Measurements from ENCODE around the gene BDH1. TPM values are rescaled to one million over a fixed set of nuclear protein-coding genes. Genes with fewer than 3 reads are reported as not detected.

Gene BDH1
- total and polyA plus RNA-seq, 2 of the 13 experiments (the other 11 are each of a cell fraction or from before 2014, with no cell fraction given), result 21.2 to 71.9 TPM

GRCh38 chr3:197471221-197472010 lies 84.4 kb downstream of the BDH1 start (continued):
- TF ChIP-seq ZSCAN31 (CRISPR knock-in tag; IDR thresholded peaks at IDR 0.05; ENCODE audit: low read depth), result peak; percentile 61
- TF ChIP-seq SPEN (CRISPR knock-in tag; IDR thresholded peaks at IDR 0.05; ENCODE audit: low read depth), result no peak
- TF ChIP-seq ZNF207 (IDR thresholded peaks at IDR 0.05; ENCODE audit: borderline replicate concordance), result no peak
- no peak for TF ChIP-seq PRPF4 (IDR thresholded peaks at IDR 0.05; ENCODE audit: low read depth, low read length, poor library complexity, severe bottlenecking)
- no peak for TF ChIP-seq FOXK2 (IDR thresholded peaks at IDR 0.05)
- TF ChIP-seq ZFP37 (CRISPR knock-in tag; IDR thresholded peaks at IDR 0.05; ENCODE audit: borderline replicate concordance), result no peak
- no peak for TF ChIP-seq TAF1 (CRISPR knock-in tag; IDR thresholded peaks at IDR 0.05)
- TF ChIP-seq CSRNP1 (CRISPR knock-in tag; IDR thresholded peaks at IDR 0.05), result no peak
- TF ChIP-seq ZNF879 (CRISPR knock-in tag; IDR thresholded peaks at IDR 0.05), result no peak
- no peak for TF ChIP-seq ZNF569 (CRISPR knock-in tag; IDR thresholded peaks at IDR 0.05; ENCODE audit: borderline replicate concordance)
- TF ChIP-seq TBX3 (IDR thresholded peaks at IDR 0.05; ENCODE audit: borderline replicate concordance), result no peak
- TF ChIP-seq ATF2 (CRISPR knock-in tag; IDR thresholded peaks at IDR 0.05), result no peak
- TF ChIP-seq SP140L (CRISPR knock-in tag; IDR thresholded peaks at IDR 0.05; ENCODE audit: borderline replicate concordance), result no peak
- no peak for TF ChIP-seq ZNF639 (CRISPR knock-in tag; conservative IDR thresholded peaks at IDR 0.05)
- TF ChIP-seq HCFC1 (IDR thresholded peaks at IDR 0.05; ENCODE audit: low read depth, low read length), result no peak
- TF ChIP-seq ZNF180 (CRISPR knock-in tag; IDR thresholded peaks at IDR 0.05; ENCODE audit: borderline replicate concordance, low read depth), result no peak
- TF ChIP-seq SMARCE1 (IDR thresholded peaks at IDR 0.05; ENCODE audit: borderline replicate concordance), result no peak
- no peak for TF ChIP-seq KLF12 (CRISPR knock-in tag; IDR thresholded peaks at IDR 0.05; ENCODE audit: borderline replicate concordance)
- TF ChIP-seq ZNF556 (CRISPR knock-in tag; IDR thresholded peaks at IDR 0.05; ENCODE audit: borderline replicate concordance), result no peak
- no peak for TF ChIP-seq CREBL2 (CRISPR knock-in tag; IDR thresholded peaks at IDR 0.05; ENCODE audit: borderline replicate concordance)
- TF ChIP-seq ZC3H13 (CRISPR knock-in tag; IDR thresholded peaks at IDR 0.05), result no peak; the same call in 1 of the 2 replicates
- no peak; the same call in 1 of the 2 replicates for TF ChIP-seq ZNF143 (CRISPR knock-in tag; IDR thresholded peaks at IDR 0.05)
- TF ChIP-seq FLYWCH1 (CRISPR knock-in tag; IDR thresholded peaks at IDR 0.05), result no peak
- no peak for TF ChIP-seq SNRNP70 (IDR thresholded peaks at IDR 0.05; ENCODE audit: low read depth, low read length)
- peak; percentile 40; the same call in 1 of the 2 replicates for TF ChIP-seq DPF2 (CRISPR knock-in tag; IDR thresholded peaks at IDR 0.05; ENCODE audit: borderline replicate concordance, low read depth)
- no peak for TF ChIP-seq GTF3A (CRISPR knock-in tag; conservative IDR thresholded peaks at IDR 0.05)
